Activated CD4-positive, alpha-beta T cell treated with anti-CD3 and anti-CD28 coated beads, Interleukin-2, Interleukin-6, amounts not matched to agents 100 ng/mL and 50 ng/mL, durations not matched to agents 16 hours and 8 hours (primary cell): ENCODE measurements around the gene HP.
"Not testable (repeated sequence)": the region's sequence is repeated elsewhere in the genome, so short reads cannot be mapped to it uniquely, and the experiment has no call there.

Experiments
- DNase-seq: peaks from one replicate; pipeline ENCODE4 v3.0.0-alpha.2; 2020

Gene HP

GRCh38 chr16:72054254-72054847 lies at the start of gene HP:
HP (plus strand) TSS chr16:72054505; CDS start chr16:72054653, 148 bp downstream.
- DNase-seq: not testable (repeated sequence)

GRCh38 chr16:72008065-72008423 lies 46.3 kb upstream of the HP start:
- DNase-seq: not testable (repeated sequence)

DNA sequence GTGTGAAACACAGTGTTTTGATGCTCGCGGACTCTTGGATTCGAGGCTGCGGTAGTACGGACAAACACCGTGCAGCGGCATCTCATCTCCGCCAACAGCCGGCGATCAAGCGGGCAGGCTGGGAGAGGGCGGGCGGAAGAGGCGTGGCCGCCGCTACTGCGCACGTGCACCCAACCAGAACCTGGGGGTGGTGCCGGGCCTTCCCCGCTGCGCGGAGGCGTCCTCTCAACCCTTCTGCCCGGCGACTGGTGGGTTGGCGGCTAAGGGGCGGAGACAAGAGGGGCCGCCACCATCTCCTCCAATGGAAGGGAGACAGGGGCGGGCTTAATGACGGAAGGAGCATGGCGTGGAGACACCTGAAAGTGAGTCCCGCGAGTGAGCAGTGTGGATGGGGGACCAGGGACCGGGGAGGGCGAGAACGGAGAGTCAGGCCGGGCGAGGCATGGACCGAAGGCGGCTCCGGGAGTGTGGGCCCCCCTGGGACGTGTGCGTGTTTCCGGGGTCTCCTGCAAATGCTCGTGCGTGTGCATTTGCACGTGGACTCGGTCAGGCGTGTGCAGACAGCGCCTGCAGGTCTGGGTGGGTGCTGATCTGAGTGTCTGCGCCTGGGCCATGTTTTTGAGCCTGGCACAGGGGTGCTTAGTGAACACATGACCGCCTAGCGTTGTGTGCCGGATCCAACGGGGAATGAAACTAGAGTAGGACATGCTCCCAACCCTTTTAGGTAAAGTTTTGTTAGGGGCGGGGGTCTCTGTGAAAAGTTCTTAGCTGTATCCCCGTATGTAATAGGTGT lies 45.7 kb upstream of the HP start, which contains the start of gene DHODH:
TSS of gene DHODH (plus strand) at position 321 of the 793 bp plus-strand sequence. CDS start at position 342, 21 bp downstream.
- peak; percentile 99 for DNase-seq

DNA sequence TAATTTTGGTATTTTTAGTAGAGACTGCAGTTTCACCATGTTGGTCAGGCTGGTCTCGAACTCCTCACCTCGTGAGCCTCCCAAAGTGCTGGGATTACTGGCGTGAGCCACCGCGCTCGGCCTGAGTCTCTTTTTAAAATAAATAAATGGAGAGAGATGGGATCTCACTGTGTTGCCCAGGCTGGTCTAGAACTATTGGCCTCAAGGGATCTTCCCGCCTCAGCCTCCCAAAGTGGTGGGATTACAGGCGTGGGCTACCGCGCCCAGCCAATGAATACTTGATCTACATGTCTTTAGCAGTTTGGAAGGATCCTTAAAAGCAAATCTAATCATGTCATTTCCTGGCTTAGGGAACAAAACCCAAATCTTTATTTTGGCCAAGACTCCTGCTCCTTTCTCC lies 44.5 kb upstream of the HP start:
- no peak for DNase-seq

DNA sequence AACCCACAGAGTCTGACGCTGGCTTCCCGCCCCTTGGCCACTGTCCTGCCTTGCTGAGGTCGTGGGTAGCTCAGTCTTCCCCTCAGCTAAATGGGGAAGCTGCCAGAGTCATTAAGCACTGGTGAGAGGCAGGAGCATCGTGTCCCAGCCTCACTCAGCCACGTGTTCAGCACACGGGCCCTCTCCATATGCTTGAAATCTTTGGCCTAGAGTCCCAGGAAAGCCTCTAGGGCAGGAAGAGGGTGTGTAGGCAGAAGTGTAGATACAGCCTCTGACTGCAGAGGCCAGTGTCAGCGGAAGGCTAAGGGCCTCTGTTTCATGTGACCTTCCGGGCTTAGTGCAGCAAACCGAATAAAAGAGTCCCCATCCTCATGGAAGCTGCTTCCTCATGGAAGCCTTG lies 41.7 kb upstream of the HP start:
- DNase-seq: no peak

- peak; percentile 22 for DNase-seq
Observed at GRCh38 chr16:72013389-72013788, 40.9 kb upstream of the HP start.

GRCh38 chr16:72013888-72014581 lies 40.3 kb upstream of the HP start:
- no peak for DNase-seq

DNA sequence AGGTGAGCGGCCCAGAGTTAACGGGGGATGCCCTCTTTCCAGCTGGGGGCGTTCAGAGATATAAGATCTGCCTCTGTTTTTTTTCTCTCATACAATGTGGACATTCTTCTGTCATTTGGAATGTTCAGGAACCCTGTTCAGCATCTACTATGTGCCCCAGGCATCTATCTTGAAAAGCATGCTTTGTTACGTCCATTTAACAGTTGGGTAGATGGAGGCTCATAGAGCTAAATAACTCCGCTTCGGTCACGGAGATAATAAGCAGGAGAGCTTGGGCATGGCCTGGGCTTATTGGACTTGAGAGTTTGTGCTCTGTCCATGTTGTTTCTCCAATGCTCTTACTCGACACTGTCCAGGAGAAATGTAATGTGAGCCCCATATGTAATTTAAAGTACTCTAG lies 39.6 kb upstream of the HP start:
- no peak for DNase-seq

DNA sequence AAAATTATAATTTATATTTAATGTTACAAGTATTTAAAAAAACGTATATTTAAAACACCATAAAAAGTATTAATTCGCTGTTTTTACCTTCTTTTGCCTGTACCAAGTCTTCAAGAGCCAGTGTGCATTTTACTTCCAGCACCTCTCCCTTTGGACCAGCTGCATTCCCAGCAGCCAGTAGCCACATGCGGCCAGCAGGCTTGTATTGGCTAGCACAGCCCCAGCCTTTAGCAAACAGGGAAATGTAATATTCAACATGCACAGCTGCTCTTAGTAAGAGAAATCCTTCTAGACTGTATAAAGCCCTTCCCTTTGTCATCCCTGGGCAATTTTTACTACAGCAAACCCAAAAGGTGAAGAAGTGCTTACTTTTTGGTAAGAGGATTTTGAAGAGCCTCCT lies 39.2 kb upstream of the HP start:
- DNase-seq: no peak

- DNase-seq: no peak
Observed at GRCh38 chr16:72018470-72018869, 35.8 kb upstream of the HP start.

- DNase-seq: no peak
Observed at GRCh38 chr16:72021043-72021442, 33.3 kb upstream of the HP start.

- DNase-seq: no peak
Observed at GRCh38 chr16:72022127-72022526, 32.2 kb upstream of the HP start.

- DNase-seq: no peak
Observed at GRCh38 chr16:72023962-72024361, 30.3 kb upstream of the HP start.

- DNase-seq: no peak
Observed at GRCh38 chr16:72024862-72025382, 29.4 kb upstream of the HP start.

GRCh38 chr16:72025404-72026114 lies 28.7 kb upstream of the HP start:
- DNase-seq: no peak

DNA sequence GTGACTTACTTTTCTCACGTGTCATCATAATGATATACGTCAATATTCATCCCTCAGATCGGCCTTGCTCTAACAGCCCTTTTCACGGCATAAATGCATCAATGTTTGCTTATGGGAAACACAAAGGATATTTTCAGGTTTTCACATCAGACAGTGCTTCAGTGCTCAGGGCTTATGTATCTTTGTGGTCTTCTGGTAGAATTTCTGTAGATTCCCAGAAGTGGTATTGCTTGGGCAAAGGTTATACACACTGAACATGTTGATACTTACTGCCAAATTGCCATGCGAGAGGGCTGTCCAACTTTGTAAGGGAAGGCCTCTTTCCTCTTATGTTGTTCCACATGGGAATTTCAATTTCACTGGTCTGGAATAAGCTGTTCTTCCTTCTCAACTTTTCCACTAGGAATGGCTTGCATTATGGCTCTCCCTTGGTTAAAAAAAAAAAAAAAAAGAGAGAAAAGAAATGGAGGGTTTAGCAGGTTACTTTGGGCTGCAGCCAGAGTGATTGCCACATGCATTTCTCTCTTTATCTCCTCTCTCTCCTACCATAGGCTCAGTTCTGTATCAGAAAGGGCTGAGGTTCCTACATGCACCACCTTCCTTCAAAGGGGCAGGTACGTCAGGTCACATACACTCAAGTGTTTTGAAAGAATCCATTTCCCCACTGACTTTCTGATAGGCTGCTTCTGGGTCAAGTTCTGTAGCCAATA lies 26.5 kb upstream of the HP start:
- no peak for DNase-seq

DNA sequence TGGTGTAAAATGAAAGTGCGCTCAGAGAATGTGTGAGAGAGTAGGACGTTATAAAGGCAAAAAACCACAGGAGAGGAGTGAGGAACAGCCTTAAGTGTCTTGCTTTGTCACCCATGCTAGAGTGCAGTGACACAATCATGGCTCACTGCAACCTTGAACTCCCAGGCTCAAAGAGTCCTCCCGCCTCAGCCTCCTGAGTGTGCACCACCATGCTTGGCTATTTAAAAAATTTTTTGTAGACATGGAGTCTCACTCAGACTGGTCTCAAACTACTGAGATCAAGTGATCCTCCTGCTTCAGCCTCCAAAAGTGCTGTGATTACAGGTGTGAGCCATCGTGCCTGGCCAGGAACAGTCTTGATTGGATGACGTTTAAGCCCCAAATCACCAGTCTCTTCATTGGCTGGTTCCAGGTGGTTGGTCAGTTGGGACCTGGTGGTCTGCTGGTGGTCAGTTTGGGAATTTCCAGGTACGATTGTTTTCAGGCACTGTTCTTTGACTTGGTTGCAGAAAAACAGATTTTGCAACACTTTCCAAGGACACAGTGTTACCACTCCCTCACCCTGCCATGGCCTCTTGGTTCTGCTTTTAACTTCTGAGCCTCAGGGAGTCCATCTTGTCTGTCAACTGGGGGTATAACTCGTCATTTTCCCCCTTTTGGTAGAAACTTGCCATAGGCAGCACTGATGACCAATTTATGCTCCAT lies 24.6 kb upstream of the HP start:
- no peak for DNase-seq

GRCh38 chr16:72033437-72033836 lies 20.9 kb upstream of the HP start:
- DNase-seq: no peak

DNA sequence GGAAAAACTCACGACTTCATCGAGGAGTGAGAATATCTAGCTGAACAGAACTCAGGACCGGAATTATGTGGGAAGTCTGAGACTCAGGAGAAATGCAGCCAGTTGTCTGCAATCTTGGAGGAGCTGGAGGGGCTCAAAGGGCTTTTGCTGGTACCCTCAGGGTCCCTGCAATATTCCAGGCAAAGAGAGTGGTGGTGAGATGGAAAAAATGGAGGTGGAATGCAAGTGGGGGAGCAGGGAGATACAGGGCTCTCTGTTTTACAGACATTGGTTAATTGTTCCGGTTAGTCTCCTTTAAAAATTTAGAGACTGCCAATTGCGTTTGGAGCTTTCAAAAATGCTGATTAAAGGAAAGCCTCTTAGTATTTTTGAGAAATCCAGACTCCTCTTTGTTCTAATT lies 18.2 kb upstream of the HP start:
- DNase-seq: no peak

- DNase-seq: no peak
Observed at GRCh38 chr16:72042157-72042660, 12.1 kb upstream of the HP start.

- DNase-seq: no peak
Observed at GRCh38 chr16:72043058-72043457, 11.2 kb upstream of the HP start.

DNA sequence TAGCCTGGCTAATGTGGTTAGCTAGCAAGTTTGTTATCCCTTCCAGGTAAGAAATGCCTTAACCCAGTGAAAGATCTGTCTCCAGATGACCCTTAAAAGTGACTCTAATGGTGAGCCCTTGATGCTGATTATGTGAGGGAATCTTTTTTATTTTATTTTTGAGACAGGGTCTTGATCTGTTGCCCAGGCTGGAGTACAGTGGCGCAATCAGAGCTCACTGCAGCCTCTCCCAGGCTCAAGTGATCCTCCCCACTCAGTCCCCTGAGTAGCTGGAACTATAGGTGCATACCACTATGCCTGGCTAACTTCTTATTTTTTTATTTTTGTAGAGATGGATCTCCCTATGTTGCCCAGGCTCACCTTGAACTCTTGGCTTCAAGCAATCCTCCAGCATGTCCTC lies 10.8 kb upstream of the HP start:
- DNase-seq: no peak
